ENCODE results near the gene RETREG3. TPM values are rescaled to one million over a fixed set of nuclear protein-coding genes. Genes with fewer than 3 reads are reported as not detected.
A peak's percentile ranks its signal among the peaks of the same experiment; 100 is the strongest.

The RETREG3 gene
- total and polyA plus RNA-seq, 2 of the 13 experiments (the other 11 are each of a cell fraction or from before 2014, with no cell fraction given), result 47.0 to 55.8 TPM

- no peak for TF ChIP-seq ZNF20 (CRISPR knock-in tag; IDR thresholded peaks at IDR 0.05)
- peak; percentile 36 for TF ChIP-seq ZNF629 (CRISPR knock-in tag; conservative IDR thresholded peaks at IDR 0.05)
- TF ChIP-seq BORCS8-MEF2B (CRISPR knock-in tag; IDR thresholded peaks at IDR 0.05), result peak; percentile 93
- TF ChIP-seq HES4 (CRISPR knock-in tag; IDR thresholded peaks at IDR 0.05; ENCODE audit: borderline replicate concordance), result peak; percentile 51; the same call in 1 of the 2 replicates
- TF ChIP-seq IRF9 (CRISPR knock-in tag; IDR thresholded peaks at IDR 0.05; ENCODE audit: borderline replicate concordance), result peak; percentile 85
- no peak for TF ChIP-seq ZNF17 (CRISPR knock-in tag; IDR thresholded peaks at IDR 0.05)
- no peak for TF ChIP-seq TCF12 (IDR thresholded peaks at IDR 0.05)
- peak; percentile 66; the same call in 1 of the 2 replicates for TF ChIP-seq TCF12 (CRISPR knock-in tag; IDR thresholded peaks at IDR 0.05)
- TF ChIP-seq ZNF652 (CRISPR knock-in tag; IDR thresholded peaks at IDR 0.05; ENCODE audit: borderline replicate concordance, low read depth), result peak; percentile 31; the same call in 1 of the 2 replicates
- TF ChIP-seq ZNF549 (CRISPR knock-in tag; IDR thresholded peaks at IDR 0.05), result no peak
- TF ChIP-seq PHF20 (CRISPR knock-in tag; IDR thresholded peaks at IDR 0.05), result peak; percentile 85
- TF ChIP-seq ATF3 (CRISPR knock-in tag; IDR thresholded peaks at IDR 0.05), result no peak
- TF ChIP-seq HOXA9 (CRISPR knock-in tag; IDR thresholded peaks at IDR 0.05; ENCODE audit: borderline replicate concordance), result peak; percentile 42; the same call in 1 of the 2 replicates
- TF ChIP-seq ZNF232 (CRISPR knock-in tag; IDR thresholded peaks at IDR 0.05; ENCODE audit: borderline replicate concordance), result peak; percentile 80; the same call in 1 of the 2 replicates
- TF ChIP-seq ZBTB14 (CRISPR knock-in tag; IDR thresholded peaks at IDR 0.05), result no peak
- TF ChIP-seq ZNF605 (CRISPR knock-in tag; IDR thresholded peaks at IDR 0.05), result peak; percentile 52; the same call in 1 of the 2 replicates
- no peak for TF ChIP-seq PBX3 (CRISPR knock-in tag; IDR thresholded peaks at IDR 0.05; ENCODE audit: borderline replicate concordance)
- no peak for TF ChIP-seq ZNF562 (CRISPR knock-in tag; IDR thresholded peaks at IDR 0.05; ENCODE audit: borderline replicate concordance)
- TF ChIP-seq SP2 (CRISPR knock-in tag; IDR thresholded peaks at IDR 0.05), result peak; percentile 92
- TF ChIP-seq JDP2 (CRISPR knock-in tag; IDR thresholded peaks at IDR 0.05; ENCODE audit: borderline replicate concordance), result no peak
- no peak for TF ChIP-seq REXO4 (CRISPR knock-in tag; IDR thresholded peaks at IDR 0.05; ENCODE audit: borderline replicate concordance)
- peak; percentile 73 for TF ChIP-seq YEATS4 (CRISPR knock-in tag; IDR thresholded peaks at IDR 0.05; ENCODE audit: borderline replicate concordance)
- TF ChIP-seq ZSCAN20 (CRISPR knock-in tag; IDR thresholded peaks at IDR 0.05; ENCODE audit: borderline replicate concordance), result 0 out of 2 replicates have a peak, but pooled peaks have one; percentile 26
- no peak for TF ChIP-seq ZMYM3 (CRISPR knock-in tag; IDR thresholded peaks at IDR 0.05)
- no peak for TF ChIP-seq ZNF496 (CRISPR knock-in tag; IDR thresholded peaks at IDR 0.05; ENCODE audit: insufficient replicate concordance)
- peak; percentile 39; the same call in 1 of the 2 replicates for TF ChIP-seq ZNF431 (CRISPR knock-in tag; IDR thresholded peaks at IDR 0.05; ENCODE audit: borderline replicate concordance, low read depth)
- TF ChIP-seq ZNF441 (CRISPR knock-in tag; IDR thresholded peaks at IDR 0.05; ENCODE audit: borderline replicate concordance), result peak; percentile 71; the same call in 1 of the 2 replicates
These were observed 31.5 kb downstream of the RETREG3 start, which contains the start of gene PSMC3IP (continued) for GRCh38 chr17:42577532-42578281.

Measured in HepG2 (cell line).